Activated T-cell treated with anti-CD3 and anti-CD28 coated beads for 48 hours (primary cell): ENCODE data around the gene CALR3.
"Not testable (repeated sequence)": the region's sequence is repeated elsewhere in the genome, so short reads cannot be mapped to it uniquely, and the experiment has no call there.

Source experiments
- DNase-seq: peaks from one replicate; pipeline ENCODE4 v3.0.0-alpha.2; 2020; ENCODE audit warnings: low read depth

CALR3 gene

DNA sequence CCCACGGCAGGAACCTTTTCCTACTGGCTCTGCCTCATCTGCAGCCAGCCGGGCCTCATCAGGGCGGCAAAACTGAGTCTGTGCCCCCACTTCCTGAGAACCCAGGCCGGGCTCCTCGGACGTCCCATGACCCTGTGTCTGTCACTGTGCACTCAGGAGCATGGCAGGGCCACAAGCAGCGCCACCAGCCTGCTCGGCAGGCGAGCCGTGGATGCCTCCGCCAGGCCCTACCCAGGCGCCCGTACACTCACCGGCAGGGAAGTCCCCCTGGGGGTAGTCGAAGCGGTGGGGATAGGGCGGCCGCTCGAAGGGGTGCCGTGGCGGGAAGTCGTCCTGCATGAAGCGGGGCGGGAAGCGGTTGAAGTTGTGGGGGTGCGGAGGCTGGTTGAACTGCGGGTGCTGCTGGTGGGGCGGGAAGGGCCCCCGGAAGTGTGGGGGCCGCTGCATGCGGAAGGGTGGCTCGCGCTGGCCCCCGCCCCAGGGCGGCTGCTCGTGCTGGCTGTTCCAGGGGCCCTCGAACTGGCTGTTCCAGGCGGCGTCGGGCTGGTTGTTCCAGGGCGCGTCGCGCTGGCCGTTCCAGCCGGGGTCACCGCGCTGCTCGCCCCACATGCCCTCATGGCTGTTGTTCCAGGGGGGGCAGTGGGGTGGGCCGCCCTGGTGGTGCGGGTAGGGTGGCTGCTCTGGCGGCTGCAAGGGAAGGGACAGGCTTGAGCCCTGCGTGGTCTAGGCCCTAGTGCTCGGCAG is 29.2 kb upstream of the CALR3 start:
- no peak for DNase-seq

DNA sequence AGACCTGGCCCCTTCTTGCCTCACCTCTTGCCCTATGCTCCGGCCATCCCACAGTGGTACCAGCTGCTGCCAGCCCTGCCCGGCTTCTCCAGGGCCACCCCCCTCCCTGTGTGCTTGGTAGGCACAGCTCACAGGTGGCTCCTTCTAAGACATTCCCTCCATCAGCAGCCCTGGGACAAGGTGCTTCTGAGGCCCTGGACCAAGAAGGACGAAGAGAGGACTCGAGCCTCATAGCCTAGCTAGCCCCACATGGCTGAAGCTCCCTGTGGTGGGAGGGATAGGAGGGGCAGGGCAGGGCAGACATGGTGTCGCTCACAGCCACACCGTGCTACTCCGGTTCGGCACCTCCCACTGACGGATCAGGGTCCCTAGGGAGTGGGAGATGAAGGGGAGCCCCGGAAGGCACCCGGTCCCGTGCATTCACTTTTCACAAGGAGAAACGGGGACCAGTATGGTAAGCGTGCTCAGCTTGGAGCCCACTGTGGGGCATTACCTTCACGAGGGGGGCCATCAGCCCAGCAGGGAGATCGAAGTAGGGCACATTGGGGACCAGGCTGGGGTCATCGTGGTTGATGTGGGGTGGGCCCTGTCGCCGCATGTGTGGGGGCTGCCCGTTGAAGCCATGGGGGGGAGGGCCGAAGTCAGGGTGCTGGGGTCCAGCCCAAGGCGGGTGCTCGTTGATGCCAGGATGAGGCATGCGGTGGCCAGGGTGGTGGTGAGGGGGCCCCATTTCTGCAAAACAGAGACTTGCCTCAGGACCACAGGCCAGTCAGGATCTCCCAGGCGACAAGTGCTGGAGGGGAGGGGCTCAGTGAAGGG is 26.8 kb upstream of the CALR3 start:
- DNase-seq, result no peak

DNA sequence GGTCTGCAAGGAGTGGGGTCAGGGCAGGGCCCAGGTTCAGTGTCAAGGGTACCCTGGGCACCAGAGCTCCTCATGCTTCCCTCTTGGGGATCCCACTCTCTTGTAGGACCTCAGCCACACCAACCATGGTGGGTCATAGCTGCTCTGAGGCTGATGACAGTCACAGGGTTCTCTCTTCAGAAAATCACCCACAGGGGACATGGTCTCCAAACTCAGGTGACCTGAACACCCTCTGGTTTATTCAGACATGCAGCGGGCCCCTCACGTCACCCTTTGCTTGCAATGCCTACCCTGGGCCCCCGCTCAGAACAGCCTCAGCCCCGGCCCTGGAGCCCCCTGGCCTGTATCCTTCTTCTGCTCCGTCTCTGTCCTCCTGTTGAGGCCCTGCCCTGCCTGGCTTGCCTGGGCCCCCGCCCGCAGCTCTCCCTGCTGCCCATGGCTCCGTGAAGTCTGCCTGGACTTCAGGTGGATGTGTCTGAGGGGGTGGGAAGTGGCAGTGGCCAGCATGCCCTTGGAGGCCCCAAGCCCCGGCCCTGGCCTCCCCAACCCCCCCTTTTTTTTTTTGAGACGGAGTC is 25.8 kb upstream of the CALR3 start:
- no peak for DNase-seq

DNA sequence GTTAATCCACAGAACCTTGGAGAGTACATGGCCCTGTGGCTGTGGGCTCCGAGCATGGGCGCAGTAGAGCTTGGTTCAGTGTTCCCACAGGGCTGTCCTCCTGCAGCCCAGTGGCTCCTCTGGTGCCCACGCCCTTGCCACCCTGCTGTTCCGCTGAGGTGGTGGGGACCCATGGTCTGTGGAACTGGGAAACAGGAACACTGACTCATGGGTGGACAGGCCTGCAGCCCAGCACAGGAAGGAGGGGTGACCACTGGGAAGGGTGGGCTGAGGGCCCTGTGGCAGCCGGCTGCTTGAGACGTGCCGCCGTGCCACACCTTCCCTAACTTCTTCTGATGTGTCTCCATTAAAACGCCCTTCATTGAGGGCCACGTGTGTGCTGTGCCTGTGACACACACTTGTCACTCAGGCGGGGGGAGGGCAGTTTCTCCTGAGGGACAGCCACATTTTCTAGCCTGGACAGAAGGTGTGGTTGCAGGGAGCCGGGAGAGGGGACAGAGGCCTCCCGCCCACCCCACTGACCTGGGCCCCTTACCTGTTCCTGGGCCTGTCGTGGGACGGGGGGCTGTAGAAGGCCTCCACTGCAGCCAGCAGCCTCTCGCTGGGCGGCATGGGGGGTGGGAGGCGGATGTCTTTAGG is 25.1 kb upstream of the CALR3 start:
- DNase-seq, result no peak

DNA sequence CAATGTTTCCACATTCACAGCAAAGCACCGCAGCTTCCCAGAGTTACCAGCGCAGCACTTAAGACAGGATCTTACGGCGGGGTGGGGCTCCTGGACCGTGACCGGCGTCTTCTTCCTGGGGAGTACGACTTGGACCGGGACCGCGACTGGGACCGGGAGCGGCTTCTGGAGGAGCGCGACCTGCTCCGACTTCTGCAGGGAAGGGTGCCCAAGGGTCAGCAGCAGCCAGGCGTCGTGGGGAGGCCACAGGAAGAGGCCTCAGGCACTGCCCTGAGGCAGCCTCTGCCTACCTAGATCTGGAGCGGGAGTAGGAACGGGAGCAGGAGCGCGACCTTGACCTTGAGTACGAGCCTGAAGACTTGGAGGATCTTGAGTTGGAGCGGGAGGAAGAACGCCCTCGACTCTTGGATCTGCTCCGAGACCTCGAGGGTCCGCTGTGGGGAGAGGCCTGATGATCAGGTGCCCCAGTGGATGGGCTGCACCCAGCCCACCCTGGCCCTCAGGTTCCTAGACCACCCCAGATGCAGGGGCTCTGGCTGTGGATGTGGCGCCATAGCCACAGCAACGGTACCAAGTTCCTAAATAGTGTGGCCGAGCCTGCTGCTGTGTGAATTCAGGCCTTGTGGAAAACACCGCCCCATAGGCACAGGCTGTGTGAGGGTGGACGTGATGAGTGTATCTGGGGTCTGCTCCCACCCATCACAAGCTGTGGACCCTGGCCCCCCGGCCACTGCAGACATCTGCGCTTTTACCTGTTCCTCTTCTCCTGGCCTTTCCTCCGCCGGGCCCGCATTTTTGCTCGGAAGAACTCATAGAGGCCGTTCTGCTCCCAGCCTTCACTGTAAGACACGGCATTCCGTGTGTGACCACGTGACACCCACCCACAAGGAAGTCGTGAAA is 24.4 kb upstream of the CALR3 start:
- no peak for DNase-seq

DNA sequence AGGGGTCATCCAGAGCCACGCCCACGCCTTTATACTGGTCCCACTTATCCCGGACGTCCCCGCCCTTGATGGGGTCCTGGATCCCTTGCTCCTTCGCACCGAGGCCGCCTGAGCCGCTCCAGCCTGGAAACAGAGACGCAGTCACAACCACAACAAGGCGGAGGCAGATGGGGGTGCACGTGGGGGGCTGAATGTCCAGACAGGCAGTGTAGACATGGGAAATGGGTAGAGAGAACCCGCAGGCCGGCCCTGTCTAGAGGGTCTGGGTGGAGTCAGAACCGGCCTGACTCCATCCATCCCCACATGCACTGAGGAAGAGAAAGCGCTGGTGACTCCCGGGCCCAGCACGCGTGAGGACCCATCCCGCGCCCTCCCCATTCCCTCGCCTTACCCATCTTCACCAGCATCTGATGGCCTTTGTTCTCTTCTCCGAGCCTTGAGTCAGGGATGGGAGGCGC is 23.3 kb upstream of the CALR3 start:
- DNase-seq, result no peak

DNA sequence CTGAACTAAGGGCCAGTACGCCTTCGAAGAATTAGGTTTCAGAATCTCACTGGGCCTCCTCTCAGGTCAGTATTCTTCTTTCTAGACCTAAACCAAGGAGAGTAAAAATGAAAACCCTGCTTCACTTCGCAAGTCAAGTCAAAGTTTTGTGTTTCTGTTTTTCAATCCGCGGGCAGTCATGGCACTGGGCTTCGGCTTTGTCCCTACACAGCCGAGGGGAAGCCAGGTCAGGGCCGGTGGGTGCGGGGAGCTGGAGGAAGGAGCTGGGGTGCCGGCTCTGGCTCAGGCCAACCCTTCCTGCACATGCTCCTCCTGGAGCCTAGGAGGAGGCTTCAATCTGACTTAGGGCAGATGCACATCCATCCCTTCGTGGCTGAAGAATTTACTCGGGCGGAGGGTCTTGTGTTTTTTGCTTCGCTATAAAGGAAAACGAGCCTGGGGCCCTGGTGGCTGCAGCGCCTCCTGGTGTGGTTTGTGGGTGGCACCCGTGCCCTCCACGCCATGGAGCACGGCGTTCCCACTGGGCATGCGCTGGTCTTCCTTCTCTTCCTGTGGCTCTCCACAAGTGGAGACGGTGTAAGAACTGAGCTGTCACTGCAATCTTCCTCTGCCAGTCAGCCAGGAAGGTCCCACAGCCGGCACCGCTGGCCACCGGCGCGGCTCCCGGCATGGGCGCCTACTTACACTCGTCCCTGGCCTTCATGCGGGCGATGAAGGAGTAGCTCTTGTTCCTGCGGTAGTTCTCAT is 22.7 kb upstream of the CALR3 start:
- DNase-seq, result no peak

DNA sequence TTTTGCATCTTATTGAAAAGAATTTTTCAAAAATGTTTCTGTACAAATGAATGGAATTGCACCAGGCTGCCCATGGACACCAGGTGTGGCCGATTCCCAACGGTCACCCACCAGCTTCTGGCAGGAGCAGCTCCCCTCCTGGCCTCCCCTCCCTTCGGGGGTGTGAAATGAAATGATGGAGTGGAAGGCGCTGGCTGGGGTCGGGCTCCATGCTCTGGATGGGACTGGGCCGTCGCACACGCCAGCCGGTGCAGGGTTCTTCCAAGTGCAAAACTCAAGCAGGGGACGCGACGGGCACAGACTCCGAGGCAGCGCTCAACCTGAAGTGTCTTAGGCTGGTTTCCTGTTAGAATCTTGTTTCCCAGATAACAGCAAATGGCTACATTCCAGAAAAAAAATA is 22.1 kb upstream of the CALR3 start:
- no peak for DNase-seq

DNA sequence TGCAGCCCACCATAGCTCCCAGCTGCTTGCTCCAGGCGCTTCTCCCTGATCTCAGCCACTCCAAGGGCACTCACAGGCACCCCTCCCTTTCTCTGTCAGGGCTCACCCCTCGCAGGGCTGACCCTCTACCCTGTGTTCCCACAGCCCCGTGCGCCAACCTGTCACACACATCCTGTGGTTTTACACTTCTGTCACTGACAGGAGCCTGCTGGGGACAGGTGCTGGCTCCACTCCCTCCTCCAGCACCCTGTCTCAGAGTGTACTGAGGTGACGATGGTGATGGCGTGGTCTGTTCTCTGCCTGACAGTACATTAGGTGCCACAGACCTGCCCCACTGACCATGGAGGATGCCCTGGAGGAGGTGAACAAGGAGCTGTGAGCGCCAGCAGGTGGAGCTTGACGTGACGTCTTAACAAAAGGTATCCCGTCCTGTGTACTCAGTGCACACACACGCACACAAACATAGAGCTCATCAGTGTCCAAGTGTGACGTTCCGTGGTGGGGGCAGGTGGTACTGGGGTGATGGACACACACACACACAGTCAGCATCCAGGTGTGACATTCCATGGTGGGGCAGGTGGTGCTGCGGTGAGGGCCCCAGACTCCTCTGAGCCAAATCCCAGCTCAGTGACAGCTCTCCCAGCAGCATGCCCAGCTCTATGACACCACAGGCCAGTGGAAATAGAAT is 21.1 kb upstream of the CALR3 start:
- no peak for DNase-seq

DNA sequence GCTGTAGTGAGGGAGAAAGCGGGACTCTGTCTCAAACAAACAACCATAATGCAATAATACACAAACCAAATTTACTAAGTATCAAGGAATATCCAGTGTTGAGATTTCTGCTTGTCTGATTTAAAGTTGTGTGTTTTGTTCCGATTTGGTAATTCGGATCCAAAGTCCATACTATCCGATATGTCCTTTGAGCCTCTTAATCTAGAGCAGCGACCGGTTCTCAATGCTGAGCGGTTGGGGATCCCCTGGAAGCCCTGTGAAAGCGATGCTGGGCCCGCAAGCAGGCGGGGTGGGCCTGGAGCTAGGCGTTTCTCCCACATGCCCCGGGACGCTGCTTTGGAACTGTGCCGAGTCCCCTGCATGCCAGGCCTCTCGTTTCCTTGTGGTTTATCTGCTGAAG is 20.4 kb upstream of the CALR3 start:
- no peak for DNase-seq

DNA sequence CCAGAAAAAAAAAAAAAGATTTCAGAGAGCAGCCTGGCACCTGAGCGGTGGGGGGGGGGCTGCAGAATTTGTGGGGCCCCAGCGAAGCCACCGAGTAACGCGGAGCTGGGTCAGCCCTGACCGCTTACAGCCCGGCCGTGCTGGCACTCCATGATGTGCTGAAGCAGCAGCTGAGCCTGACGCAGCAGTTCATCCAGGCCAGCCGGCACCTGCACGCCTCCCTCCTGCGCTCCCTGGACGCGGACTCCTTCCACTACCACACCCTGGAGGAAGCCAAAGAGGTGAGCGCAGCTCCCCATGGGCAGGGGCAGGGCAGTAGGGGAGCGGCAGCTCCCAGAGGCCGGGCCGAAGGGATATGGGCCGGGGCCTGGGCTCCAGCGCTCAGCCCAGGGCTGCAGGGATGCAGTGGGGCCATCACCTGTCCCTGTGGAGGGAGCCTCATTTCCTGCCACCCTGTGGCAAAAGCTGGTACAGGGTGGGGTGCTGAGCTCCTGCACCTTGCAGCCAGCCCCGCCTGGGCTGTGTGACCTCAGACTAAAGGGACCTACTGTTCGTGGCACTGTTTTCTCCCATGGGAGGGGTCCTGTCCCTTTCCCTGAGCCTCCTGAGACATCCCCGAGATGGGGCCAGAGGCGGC is 18.5 kb upstream of the CALR3 start:
- DNase-seq, result no peak

DNA sequence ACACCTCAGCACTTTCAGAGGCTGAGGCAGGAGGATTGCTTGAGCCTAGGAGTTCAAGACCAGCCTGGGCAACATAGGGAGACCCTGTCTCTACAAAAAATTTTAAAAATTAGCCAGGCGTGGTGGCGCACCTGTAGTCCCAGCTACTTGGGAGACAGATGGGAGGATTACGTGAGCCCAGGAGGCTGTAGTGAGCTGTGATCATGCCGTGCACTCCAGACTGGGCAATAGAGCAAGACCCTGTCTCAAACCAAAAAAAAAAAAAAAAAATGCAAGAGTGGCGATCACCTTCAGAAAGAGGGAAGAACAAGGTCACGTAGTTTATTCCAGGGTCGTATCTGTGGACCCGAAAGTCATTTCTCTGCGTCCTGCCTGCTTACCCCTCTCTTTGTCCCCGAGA is 16.6 kb upstream of the CALR3 start:
- not testable (repeated sequence) for DNase-seq

DNA sequence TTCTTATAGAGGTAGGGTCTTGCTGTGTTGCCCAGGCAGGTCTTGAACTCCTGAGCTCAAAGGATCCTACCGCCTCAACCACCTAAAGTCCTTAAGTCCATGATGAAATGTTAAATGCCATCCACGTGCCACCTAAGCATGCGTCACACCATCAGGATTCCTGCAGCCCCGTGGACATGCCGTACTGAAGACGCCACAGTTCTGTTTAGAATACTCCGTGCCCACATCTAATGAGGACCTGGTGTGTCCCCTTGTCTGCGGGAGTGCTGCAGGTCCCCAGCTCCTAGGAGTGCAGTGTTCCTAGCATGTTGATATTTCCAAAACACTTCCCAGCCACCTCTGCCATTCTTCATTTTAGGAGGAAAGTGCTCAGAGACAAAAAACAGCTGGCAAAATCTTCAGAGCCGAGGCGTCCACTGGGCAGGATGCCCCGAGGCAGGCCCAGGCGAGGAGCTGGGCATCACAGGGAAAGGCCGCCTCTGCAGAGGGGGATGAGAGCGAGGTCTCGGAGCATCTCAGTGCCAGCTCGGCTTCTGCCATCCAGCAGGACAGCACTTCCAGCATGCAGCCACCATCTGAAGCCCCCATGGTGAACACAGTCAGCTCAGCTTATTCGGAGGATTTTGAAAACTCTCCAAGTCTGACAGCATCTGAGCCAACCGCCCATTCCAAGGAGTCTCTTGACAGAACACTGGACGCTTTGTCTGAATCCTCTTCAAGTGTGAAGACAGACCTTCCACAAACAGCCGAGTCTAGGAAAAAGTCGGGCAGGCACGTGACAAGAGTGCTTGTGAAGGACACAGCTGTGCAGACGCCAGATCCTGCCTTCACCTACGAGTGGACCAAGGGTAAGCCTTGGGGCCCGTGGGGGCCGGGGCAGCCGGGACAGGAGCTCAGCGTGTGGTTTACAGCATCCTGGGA is 13.4 kb upstream of the CALR3 start:
- DNase-seq, result no peak

DNA sequence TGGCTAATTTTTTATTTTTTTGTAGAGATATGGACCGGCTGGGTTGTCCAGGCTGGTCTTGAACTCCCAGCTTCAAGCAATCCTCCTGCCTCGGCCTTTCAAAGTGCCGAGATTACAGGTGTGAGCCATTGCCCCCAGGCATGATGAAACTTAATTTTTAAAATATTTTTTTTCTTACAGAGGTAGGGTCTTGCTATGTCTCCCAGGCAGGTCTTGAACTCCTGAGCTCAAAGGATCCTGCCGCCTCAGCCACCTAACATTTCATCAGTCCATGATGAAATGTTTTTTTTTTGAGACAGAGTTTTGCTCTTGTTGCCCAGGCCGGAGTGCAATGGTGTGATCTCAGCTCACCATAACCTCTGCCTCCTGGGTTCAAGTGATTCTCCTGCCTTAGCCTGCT is 12.6 kb upstream of the CALR3 start:
- DNase-seq, result no peak

DNA sequence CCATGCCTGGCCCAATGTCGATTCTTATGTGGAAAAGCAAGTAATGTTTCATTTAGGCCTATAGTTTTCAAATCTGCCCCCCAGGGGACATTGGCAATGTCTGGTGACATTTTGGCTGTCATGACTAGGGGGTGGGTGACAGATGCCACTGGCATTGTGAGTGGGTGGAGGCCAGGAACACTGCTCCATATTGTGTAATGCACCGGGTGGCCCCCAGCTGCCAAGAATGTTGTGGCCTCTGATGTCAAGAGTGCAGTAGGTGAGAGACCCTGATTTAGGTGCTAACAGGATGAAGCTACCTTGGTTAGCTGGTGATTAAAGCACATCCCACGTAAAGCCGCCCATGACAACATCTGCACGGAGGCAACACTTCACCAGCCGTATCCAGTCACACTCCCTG is 11.0 kb upstream of the CALR3 start:
- no peak for DNase-seq

DNA sequence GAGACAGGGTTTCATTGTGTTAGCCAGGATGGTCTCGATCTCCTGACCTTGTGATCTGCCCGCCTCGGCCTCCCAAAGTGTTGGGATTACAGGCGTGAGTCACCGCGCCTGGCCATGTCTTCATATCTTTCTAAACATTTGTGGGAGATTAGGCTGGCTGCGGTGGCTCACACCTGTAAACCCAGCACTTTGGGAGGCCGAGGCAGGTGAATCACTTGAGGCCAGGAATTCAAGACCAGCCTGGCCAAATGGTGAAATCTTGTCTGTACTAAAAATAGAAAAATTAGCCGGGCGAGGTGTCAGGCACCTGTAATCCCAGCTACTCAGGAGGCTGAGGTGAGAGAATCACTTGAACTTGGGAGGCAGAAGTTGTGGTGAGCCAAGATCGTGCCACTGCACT is 10.2 kb upstream of the CALR3 start:
- not testable (repeated sequence) for DNase-seq

DNA sequence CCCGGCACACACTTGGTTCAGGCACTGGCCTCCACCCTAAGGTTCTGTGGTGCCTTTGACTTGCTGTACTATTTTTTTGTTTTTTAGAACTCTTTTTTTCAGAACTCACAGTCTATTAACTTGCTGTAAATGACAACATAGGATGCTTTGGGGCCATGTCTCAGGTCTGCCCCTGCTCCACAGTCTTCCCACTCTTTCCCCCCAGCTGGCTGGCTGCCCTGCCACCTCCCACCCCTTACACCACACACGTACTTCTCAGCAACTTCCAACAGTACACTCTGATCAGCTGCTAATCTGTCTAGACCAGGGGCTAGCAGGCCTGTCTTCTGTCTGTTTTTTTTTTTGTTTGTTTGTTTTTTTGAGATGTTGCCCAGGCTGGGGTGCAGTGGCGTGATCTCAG is 8.3 kb upstream of the CALR3 start:
- DNase-seq, result no peak

DNA sequence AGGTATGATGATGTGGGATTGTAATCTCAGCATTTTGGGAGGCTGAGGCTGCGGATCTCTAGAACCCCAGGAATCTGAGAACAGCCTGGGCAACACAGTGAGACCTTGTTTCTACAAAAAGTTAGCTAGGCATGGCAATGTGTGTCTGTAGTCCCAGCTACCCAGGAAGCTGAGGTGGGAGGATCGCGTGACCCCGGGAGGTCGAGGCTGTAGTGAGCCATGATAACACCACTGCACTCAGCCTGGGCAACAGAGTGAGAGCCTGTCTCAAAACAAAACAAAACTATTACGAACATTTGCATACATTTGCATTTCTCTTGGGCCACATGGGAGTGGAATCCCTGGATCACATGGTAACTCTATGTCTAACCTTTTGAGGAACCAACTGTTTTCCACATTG is 1.9 kb upstream of the CALR3 start:
- no peak for DNase-seq

DNA sequence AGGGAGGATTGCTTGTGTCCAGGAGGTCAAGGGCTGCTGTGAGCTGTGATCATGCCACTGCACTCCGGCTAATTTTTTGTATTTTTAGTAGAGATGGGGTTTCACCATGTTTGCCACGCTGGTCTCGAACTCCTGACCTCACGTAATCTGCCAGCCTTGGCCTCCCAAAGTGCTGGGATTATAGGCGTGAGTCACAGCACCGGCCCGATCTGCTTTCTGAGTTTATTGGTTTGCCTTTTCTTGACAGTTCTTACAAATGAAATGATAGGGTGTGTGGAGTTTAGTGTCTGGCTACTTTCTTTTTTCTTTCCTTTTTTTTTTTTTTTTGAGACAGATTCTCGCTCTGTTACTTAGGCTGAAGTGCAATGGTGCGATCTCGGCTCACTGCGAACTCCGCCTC is 1.1 kb upstream of the CALR3 start:
- DNase-seq, result no peak
